ENCODE measurements around the gene PIP5K1B.

The PIP5K1B gene

DNA sequence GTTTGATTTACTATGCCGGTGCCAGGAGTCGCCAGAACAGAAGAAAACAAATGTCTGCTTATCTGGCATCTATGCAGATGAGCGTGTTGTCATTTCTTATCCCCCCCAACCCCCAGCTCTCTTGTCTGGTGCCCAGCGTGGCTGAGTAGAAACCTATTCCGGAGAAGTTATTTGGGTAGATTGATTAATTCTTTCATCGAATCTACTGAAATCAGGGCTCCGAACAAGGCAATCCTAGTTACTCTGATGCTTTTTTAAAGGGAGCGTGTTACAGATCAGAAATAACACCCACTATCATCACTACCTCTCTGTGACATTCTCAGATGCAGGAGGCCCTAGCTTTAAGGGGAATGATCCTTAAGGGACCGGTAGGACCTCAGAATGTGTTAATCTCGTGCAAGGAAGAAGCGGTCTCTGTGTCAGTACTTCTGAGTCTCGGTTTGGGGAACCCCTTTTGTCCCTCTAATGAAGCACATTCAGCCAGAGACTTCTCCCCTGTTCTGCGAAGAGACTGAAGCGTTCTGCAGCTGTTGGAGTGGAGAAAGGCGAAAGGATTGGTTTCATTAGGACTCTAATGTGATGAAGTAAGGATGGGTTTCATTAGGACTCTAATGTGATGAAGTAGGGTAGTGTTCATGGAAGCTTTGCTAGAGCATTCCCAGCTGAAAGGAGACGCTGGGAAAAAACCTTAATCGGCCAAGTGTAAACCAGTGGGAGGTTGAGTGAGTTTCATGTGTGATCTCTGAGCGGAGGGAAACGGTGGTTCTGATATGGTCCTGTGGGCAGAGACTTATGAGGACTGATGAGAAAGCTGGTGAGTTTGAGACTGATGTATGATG is 1.5 kb downstream of the PIP5K1B start:
- no peak for DNase-seq (ENCODE audit: low spot score)
- POLR2A ChIA-PET (ENCODE audit: low non-redundant PET), result no interaction called here

DNA sequence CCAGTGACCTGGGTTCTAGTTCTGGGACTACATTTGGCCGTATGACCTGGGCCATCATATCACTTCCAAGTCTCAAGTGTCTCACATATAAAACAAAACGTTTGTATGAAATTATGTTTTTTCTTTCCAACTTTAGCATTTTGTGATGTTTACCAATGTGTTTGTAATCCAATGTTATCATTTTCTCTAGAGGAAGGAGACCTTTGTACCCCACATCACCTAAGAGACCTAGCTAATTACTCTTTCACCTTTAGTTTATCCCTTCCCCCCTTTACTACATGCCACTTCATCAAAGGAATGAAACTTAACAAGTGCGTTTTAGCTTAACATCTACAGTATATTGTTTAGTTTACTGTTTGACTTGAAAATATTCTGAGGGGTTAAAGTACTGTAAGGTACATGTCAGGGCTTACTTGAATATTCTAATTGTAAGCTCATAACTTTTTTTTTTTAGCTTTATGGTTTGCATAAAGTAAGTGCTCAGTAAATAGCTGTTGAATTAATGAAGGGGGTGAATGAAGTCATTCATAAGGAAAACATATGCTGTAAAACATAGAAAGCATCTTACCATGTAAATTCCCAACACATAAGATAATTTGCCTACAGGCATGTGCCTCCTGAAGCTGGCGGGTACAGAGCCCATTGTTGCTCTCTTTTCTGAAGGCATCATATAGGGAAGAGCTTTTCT is 2.9 kb downstream of the PIP5K1B start:
- CTCF ChIA-PET, result interaction anchor here (0.8 to 0.9 kb wide), 2 partner anchors 26 to 124 kb away, joined by 3 to 4 read pairs; no protein-coding TSS in a partner anchor
- no peak for DNase-seq (ENCODE audit: low spot score)
- TF ChIP-seq, protein P1, sequence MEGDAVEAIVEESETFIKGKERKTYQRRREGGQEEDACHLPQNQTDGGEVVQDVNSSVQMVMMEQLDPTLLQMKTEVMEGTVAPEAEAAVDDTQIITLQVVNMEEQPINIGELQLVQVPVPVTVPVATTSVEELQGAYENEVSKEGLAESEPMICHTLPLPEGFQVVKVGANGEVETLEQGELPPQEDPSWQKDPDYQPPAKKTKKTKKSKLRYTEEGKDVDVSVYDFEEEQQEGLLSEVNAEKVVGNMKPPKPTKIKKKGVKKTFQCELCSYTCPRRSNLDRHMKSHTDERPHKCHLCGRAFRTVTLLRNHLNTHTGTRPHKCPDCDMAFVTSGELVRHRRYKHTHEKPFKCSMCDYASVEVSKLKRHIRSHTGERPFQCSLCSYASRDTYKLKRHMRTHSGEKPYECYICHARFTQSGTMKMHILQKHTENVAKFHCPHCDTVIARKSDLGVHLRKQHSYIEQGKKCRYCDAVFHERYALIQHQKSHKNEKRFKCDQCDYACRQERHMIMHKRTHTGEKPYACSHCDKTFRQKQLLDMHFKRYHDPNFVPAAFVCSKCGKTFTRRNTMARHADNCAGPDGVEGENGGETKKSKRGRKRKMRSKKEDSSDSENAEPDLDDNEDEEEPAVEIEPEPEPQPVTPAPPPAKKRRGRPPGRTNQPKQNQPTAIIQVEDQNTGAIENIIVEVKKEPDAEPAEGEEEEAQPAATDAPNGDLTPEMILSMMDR (conservative IDR thresholded peaks at IDR 0.05; ENCODE audit: low read depth), result no peak
- no peak overlapping the region for H3K27ac ChIP-seq
- POLR2A ChIA-PET (ENCODE audit: low non-redundant PET), result no interaction called here

More for the DNA sequence above, 1.5 kb downstream of the PIP5K1B start:
- H3K27ac ChIP-seq, result no peak overlapping the region
- TF ChIP-seq, protein P1 (conservative IDR thresholded peaks at IDR 0.05; ENCODE audit: low read depth), result no peak
- CTCF ChIA-PET, result no interaction called here

DNA sequence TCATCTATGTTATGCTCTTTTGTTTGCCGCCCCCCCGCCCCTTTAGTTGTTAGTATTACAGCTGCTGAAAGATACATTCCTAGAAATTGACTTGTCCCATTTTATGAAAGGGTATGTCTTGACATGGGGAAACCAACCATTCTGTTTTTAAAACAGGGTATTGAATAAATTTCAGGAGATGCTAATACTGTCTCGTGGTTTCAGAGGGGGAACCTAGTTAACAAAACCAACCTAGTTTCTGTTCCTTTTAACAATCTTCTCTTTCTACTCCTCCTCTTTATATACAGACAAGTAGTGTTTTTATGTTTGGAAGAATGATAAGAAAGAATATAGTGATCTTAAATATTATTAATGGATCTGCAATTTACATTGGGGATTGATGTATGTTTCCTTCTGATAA is 3.5 kb downstream of the PIP5K1B start:
- POLR2A ChIA-PET (ENCODE audit: low non-redundant PET), result no interaction called here
- no peak overlapping the region for H3K27ac ChIP-seq
- CTCF ChIA-PET, result interaction anchor here (0.8 kb wide), 1 partner anchor 125 kb away, joined by 3 read pairs; no protein-coding TSS in a partner anchor
- TF ChIP-seq, protein P1 (conservative IDR thresholded peaks at IDR 0.05; ENCODE audit: low read depth), result no peak
- DNase-seq (ENCODE audit: low spot score), result no peak

DNA sequence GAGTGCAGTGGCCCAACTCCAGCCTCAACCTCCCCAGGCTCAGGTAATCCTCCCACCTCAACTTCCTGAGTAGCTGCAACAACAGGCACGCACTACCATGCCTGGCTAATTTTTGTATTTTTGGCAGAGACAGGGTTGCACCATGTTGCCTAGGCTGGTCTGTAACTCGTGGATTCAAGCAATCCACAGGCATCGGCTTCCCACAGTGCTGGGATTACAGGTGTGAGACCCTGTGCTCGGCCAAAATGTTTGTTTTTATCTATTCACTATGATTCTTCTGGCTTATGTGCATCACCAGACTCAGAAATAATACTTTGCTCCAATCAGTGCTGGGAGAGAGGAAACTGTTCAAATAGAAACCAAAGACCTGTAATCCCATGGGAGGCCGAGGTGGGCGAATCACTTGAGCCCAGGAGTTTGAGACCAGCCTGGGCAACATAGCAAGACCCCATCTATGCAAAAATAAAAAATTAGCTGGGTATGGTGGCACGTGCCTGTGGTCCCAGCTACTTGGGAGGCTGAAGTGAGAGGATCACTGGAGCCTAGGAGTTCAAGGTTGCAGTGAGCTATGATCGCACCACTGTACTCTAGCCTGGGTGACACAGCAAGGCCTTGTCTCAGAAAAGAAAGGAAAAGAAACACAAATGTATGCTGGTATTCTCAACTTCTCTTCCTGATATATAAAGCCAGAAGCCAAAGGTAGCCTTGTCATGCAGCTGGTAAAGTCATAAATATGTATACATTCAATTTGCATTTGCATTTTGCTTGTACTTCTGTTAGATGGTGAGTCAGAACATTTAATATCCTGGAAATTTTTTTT is 4.5 kb downstream of the PIP5K1B start:
- TF ChIP-seq, protein P1 (conservative IDR thresholded peaks at IDR 0.05; ENCODE audit: low read depth), result no peak
- no peak overlapping the region for H3K27ac ChIP-seq
- ChIA-PET POLR2A (ENCODE audit: low non-redundant PET) (no interaction called here), CTCF (interaction anchor here (0.7 kb wide), 1 partner anchor 138 kb away, joined by 4 read pairs; no protein-coding TSS in a partner anchor)
- no peak for DNase-seq (ENCODE audit: low spot score)

DNA sequence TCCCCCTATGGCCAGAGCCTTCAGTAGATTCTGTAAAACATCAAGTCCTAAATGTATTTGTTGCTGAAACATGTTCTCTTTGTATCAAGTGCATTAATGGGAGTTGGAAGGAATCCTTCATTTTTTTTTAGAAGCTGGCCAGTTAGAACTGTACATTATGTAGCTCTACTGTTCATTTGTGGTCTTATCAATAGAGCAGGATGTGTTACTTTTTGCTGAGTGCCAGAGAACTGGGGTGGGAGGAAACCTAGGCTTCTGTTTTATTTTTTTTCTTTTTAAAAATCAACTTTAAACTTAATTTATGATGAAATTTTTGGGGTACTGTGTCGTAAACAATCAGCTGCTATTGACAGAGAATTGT is 5.1 kb downstream of the PIP5K1B start:
- no peak for DNase-seq (ENCODE audit: low spot score)
- H3K27ac ChIP-seq, result no peak overlapping the region
- TF ChIP-seq, protein P1 (conservative IDR thresholded peaks at IDR 0.05; ENCODE audit: low read depth), result no peak
- ChIA-PET CTCF (interaction anchor here (0.7 kb wide), 1 partner anchor 137 kb away, joined by 4 read pairs; no protein-coding TSS in a partner anchor), POLR2A (ENCODE audit: low non-redundant PET) (no interaction called here)

DNA sequence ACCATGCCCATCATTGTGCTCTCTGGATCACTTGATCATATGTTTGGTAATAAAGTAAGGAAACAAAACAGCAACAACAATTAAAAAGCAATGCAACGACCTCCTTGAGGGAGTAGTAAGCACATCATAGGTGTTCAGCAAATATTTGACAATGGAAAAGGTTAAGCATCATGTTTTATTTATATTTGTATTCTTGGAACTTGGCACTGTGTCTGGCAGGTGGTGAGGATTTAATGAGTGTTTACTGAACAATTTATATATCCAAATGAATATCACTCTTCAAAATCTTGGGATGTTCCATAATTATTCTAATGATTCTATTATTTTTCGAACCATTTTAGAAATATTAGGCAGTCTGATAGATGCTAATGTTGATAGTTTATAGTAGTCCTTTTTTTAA is 6.2 kb downstream of the PIP5K1B start:
- DNase-seq (ENCODE audit: low spot score), result no peak
- no peak overlapping the region for H3K27ac ChIP-seq
- TF ChIP-seq, protein P1 (conservative IDR thresholded peaks at IDR 0.05; ENCODE audit: low read depth), result no peak
- ChIA-PET POLR2A (ENCODE audit: low non-redundant PET) (no interaction called here), CTCF (interaction anchor here (0.6 kb wide), 1 partner anchor 56 kb away, joined by 3 read pairs; no protein-coding TSS in a partner anchor)

All from RWPE1 (cell line).